HG02885 (cell line): ENCODE data around the gene SLC35G1.

ENCODE experiments used
- ATAC-seq: cut with Tn5 transposase; IDR thresholded peaks from one replicate; pipeline ENCODE4 v1.9.1; 2021; ENCODE audit warnings: mild to moderate bottlenecking; ENCODE audit not compliant: unreplicated experiment, poor library complexity

SLC35G1 gene, protein sequence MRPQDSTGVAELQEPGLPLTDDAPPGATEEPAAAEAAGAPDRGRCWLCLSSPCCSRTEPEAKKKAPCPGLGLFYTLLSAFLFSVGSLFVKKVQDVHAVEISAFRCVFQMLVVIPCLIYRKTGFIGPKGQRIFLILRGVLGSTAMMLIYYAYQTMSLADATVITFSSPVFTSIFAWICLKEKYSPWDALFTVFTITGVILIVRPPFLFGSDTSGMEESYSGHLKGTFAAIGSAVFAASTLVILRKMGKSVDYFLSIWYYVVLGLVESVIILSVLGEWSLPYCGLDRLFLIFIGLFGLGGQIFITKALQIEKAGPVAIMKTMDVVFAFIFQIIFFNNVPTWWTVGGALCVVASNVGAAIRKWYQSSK

DNA sequence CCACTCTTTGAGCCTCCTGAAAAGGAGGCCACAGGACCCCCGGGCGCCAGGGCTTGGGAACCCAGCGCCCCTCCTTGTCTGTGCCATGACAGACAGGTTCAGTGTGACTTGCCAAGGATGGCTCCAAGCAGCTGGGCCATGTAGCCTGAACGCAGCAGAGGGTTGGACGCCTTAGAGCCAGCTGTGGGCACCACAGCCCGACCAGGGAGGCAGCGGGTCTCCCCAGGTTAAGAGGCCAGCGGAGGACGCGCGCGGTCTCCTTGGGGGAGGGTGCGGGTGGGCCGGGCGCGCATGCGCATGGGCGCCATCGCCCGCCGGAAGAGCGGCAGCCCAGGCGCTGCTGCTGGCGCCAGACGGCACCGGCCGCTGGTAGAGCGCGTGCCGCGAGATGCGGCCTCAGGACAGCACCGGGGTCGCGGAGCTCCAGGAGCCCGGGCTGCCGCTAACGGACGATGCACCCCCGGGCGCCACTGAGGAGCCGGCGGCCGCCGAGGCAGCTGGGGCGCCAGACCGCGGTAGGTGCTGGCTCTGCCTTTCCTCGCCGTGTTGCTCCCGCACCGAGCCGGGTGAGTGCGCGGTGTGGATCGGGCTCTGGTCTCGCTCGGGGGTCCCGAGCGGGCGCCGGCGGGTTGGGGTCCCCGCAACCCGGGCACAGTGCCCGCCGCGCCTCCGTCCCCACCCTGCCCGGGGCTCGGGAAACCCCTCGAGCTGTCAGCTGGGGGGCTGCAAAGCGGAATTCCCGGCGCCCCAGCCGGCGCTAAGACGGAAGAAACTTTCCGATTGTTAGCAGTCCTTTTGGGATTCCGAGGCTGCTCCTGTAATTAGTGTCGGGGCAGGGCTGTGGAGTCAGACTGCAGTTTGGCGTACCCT lies at the start of gene SLC35G1:
Gene SLC35G1, plus strand, starts transcription at position 333 of the 870 bp plus-strand sequence. Its CDS starts 56 bp downstream, at position 389.
- ATAC-seq = peak; percentile 94

DNA sequence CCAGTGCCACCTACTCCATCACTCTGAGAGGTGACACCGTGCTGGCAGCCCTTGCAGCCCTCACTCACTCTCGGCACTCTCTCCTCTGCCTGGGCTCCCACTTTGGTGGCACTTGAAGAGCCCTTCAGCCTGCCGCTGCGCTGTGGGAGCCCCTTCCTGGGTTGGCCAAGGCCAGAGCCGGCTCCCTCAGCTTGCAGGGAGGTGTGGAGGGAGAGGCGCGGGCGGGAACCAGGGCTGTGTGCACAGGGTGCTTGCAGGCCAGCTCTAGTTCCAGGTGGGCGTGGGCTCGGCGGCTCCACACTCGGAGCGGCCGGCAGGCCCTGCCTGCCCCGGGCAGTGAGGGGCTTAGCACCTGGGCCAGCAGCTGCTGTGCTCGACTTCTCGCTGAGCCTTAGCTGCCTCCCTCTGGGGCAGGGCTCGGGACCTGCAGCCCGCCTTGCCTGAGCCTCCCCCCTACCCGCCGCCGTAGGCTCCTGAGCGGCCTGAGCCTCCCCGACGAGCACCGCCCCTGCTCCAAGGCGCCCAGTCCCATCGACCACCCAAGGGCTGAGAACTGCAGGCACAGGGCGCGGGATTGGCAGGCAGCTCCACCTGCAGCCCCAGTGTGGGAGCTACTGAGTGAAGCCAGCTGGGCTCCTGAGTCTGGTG lies 48.7 kb upstream of the SLC35G1 start:
- ATAC-seq = no peak

GRCh38 chr10:93849593-93849992 lies 44.2 kb upstream of the SLC35G1 start:
- ATAC-seq = no peak

GRCh38 chr10:93850031-93851015 lies 43.5 kb upstream of the SLC35G1 start:
- ATAC-seq = no peak

GRCh38 chr10:93851169-93851568 lies 42.6 kb upstream of the SLC35G1 start:
- ATAC-seq = peak; percentile 66

- no peak for ATAC-seq
Measured at GRCh38 chr10:93852476-93853095, 41.2 kb upstream of the SLC35G1 start.

DNA sequence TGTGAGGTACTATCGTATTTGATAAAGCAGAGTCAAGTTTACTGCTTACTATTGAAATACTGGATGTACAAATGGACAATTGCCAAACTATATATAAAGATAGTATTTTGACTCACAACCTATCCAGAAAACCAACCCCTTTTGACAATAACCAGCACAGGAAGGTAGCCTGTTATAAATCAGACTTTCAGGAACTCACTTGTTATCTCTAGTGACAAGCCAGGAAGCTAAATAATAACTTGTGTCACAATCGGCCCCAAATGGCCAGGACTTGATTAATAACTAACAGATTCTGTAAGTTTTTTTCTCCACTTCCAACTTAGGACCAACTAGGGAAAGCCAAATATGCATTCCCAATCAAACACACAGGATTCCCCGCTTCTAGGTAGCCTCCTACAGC lies 38.8 kb upstream of the SLC35G1 start:
- ATAC-seq = no peak

- ATAC-seq = no peak
Measured at GRCh38 chr10:93856349-93857145, 37.2 kb upstream of the SLC35G1 start.

GRCh38 chr10:93859049-93859655 lies 34.6 kb upstream of the SLC35G1 start:
- ATAC-seq = no peak

DNA sequence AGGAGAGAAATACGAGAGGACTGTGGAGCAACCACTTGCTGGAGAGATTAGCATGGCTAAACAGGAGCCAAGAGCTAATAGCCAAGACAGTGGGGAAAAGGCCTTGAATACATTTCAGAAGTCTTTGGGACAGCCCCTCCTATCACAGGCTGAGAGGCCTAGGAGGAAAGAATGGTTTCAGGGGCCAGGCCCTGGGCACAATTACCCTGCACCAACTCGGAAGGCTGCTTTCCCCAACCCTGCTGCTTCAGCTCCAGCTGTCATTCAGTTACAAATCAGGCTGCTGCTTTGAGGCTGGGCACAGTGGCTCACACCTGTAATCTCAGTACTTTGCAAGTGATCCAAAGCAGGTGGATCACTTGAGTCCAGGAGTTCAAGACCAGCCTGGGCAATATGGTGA lies 32.0 kb upstream of the SLC35G1 start:
- ATAC-seq = no peak

DNA sequence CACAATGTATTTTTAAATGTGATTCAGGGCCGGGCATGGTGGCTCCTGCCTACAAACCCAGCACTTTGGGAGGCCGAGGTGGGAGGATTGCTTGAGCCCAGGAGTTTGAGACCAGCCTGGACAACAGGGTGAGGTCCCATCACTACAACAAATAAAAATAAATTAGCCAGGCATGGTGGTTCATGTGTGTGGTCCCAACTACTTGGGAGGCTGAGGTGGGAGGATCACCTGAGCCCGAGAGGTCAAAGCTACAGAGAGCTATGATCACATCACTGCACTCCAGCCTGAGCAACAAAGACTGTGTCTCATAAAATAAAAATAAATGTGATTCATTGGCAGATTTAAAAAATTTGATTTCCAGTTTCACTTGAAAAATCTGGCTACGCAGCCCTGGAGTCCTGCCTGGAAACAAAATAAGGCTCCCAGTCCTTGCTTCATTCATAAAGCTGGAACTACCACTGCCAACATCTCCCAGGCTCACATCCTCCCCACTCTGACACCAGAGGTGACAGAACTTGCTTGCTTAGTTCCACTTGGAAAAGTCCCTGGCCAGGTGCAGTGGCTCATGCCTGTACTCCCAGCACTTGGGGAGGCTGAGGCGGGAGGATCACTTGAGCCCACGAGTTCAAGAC lies 27.9 kb upstream of the SLC35G1 start:
- no peak for ATAC-seq

GRCh38 chr10:93867525-93867924 lies 26.3 kb upstream of the SLC35G1 start:
- no peak for ATAC-seq

DNA sequence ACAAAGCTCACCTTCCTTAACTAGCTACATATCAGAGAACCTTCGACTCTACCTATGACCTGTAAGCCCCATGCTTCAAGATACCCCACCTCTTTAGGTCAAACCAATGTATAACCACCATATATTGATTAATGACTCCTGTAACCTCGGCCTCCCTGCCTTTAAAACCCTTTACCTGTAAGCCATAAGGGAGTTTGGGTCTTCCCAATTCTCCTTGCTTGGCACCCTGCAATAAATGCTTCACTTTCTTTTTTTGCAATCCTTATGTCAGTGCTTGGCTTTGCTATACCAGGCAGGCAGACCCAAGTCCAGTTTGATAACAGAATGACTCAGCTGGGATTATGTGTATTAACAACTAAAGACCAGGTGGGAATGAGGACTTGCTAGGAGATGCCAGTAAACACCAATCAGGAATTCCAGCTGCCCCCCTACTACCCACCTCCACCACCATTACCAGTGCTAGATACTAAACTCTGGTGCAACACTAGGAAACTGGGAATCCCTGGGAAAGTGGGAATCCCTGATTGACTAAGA lies 22.0 kb upstream of the SLC35G1 start:
- ATAC-seq = no peak

DNA sequence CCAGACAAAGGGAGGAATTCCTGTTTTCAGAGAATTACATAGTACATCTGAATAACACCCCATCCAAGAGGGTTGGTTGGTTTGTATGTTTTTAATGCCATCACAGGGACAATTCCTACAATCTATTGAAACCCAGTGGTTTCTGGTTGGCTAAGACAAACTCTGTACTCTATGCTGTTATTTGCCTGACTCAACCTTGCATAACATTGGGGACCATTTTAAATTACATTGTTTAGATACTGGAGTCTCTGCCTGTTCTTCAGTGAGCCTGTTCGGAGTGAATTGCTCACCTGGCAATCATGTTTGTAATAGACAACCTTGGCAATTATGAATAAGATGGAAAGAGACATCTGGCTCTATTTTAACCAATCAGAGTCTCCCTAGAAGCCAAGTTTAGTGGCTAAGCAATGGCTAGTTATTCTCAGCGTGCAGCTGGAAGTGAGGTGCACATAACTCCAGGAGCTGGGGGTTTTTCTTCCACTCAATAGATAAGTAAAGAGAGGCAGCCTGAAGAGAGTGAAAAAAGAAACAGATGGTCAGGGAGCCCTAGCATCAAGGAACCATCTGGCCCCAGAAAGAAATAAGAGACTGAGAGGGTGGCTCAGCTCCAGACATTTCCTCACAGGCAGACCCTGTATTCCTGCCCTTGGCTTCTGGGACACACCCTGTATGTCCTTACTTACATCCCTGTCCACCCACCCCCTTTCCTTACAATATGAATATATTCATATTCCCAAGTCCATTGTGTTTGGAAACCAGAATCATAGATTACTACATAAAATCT lies 21.2 kb upstream of the SLC35G1 start:
- no peak for ATAC-seq

- ATAC-seq = no peak
Measured at GRCh38 chr10:93873420-93874115, 20.2 kb upstream of the SLC35G1 start.
